DOHH2 (cell line): ENCODE results near the gene DENND1A.

Experiments used
- EZH2phosphoT487 ChIP-seq: fragments of 200-600 bp; sonication (generic); IDR thresholded peaks from 2 replicates; pipeline ENCODE4 v1.6.1; 2017; ENCODE audit warnings: borderline replicate concordance, mild to moderate bottlenecking, antibody characterized with exemption, low read length, moderate library complexity, mixed read lengths
- TF ChIP-seq, protein P1 (sequence below): fragments of 200-600 bp; sonication (generic); IDR thresholded peaks from one replicate; pipeline ENCODE4 v1.5.1; 2014; ENCODE audit warnings: antibody characterized with exemption, mild to moderate bottlenecking, low read depth, low read length; ENCODE audit not compliant: poor library complexity, severe bottlenecking

DNA sequence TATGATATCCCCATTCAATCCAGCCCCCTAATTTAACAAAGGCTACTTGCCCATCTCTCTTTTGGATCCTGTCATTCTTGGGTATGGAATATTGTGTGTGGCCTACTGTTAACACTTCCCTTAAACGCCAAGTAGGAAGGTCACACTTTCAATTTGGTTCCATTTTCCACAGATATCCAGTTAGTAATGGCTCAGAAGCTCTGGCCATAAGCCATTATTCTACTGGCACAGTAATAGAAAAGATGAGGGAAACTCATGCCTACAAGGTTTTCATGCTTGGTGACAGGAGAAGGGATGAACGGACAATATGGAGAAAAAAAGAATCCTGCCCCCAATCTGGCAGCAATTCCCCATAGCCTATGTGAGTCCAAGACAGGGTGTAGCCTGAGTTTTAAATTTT, 346.3 kb downstream of the DENND1A start:
- TF ChIP-seq, protein P1, sequence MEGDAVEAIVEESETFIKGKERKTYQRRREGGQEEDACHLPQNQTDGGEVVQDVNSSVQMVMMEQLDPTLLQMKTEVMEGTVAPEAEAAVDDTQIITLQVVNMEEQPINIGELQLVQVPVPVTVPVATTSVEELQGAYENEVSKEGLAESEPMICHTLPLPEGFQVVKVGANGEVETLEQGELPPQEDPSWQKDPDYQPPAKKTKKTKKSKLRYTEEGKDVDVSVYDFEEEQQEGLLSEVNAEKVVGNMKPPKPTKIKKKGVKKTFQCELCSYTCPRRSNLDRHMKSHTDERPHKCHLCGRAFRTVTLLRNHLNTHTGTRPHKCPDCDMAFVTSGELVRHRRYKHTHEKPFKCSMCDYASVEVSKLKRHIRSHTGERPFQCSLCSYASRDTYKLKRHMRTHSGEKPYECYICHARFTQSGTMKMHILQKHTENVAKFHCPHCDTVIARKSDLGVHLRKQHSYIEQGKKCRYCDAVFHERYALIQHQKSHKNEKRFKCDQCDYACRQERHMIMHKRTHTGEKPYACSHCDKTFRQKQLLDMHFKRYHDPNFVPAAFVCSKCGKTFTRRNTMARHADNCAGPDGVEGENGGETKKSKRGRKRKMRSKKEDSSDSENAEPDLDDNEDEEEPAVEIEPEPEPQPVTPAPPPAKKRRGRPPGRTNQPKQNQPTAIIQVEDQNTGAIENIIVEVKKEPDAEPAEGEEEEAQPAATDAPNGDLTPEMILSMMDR = no peak
- no peak for TF ChIP-seq EZH2phosphoT487
